ENCODE results near the gene NAA16.

Gene NAA16

DNA sequence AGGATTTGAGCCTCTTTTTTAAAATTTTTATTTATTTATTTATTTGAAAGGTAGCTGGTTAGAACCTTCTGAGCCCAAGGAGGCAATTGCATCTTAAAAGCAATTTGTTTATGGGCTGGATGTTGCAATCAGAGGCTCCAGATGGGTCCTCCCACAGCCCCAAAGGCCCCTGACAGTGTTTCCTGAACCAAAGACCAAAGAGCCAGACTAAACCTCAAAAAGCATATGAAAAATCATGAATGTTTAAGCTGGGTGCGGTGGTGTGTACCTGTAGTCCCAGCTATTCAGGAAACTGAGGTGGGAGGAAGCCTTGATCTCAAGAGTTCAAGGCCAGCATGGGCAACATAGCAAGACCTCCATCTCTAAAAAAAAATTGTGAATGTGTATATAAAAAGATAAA lies 78.5 kb downstream of the NAA16 start:
- Histone ChIP-seq H3K4me3 (ENCODE audit: low read length) (no peak overlapping the region), H3F3A (ENCODE audit: control insufficient read depth, insufficient read depth) (no peaks in the 10 kb centered on the region), H3K27ac (ENCODE audit: low read depth, low read length) (no peak overlapping the region), H3K4me2 (ENCODE audit: low read length) (no peak overlapping the region), H3K4me1 (ENCODE audit: control insufficient read depth, low read length) (peaks cover 13% of the 10 kb centered on the region), H3K36me3 (ENCODE audit: control insufficient read depth, low read length) (no peaks in the 10 kb centered on the region), H3K9me2 (replicated peaks; ENCODE audit: control insufficient read depth, low read length) (no peaks in the 10 kb centered on the region), H3K27me3 (ENCODE audit: control insufficient read depth, low read length) (no peaks in the 10 kb centered on the region), H3K9me3 (ENCODE audit: control insufficient read depth, insufficient read depth, low read length) (no peaks in the 10 kb centered on the region), H3K79me2 (ENCODE audit: control insufficient read depth, low read length) (no peaks in the 10 kb centered on the region), H4K20me1 (ENCODE audit: control insufficient read depth, insufficient read depth, low read depth, low read length) (no peaks in the 10 kb centered on the region)
- TF ChIP-seq EZH2phosphoT487 (IDR thresholded peaks at IDR 0.05; ENCODE audit: borderline replicate concordance, low read length): no peak
- TF ChIP-seq, protein P1, sequence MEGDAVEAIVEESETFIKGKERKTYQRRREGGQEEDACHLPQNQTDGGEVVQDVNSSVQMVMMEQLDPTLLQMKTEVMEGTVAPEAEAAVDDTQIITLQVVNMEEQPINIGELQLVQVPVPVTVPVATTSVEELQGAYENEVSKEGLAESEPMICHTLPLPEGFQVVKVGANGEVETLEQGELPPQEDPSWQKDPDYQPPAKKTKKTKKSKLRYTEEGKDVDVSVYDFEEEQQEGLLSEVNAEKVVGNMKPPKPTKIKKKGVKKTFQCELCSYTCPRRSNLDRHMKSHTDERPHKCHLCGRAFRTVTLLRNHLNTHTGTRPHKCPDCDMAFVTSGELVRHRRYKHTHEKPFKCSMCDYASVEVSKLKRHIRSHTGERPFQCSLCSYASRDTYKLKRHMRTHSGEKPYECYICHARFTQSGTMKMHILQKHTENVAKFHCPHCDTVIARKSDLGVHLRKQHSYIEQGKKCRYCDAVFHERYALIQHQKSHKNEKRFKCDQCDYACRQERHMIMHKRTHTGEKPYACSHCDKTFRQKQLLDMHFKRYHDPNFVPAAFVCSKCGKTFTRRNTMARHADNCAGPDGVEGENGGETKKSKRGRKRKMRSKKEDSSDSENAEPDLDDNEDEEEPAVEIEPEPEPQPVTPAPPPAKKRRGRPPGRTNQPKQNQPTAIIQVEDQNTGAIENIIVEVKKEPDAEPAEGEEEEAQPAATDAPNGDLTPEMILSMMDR (IDR thresholded peaks at IDR 0.05; ENCODE audit: low read depth, low read length, poor library complexity, severe bottlenecking): no peak

DNA sequence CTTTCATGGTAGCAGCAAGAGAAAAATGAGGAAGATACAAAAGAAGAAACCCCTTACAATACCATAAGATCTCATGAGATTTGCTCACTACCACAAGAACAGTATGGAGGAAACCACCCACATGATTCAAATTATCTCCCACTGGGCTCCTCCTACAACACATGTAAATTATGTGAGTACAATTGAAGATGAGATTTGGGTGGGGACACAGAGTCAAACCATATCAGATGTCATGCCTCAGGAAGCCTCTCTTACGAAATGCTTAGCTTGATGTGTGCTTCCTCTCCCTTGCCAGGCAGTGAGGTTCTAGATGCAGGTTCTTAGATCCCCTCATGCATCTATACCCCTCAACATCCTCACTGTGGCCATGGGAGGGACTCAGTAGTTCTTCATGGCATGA lies 83.1 kb downstream of the NAA16 start:
- Histone ChIP-seq H3K4me3 (ENCODE audit: low read length) (no peak overlapping the region), H3K9me2 (replicated peaks; ENCODE audit: control insufficient read depth, low read length) (no peaks in the 10 kb centered on the region), H4K20me1 (ENCODE audit: control insufficient read depth, insufficient read depth, low read depth, low read length) (no peaks in the 10 kb centered on the region), H3K36me3 (ENCODE audit: control insufficient read depth, low read length) (no peaks in the 10 kb centered on the region), H3K4me2 (ENCODE audit: low read length) (no peak overlapping the region), H3K4me1 (ENCODE audit: control insufficient read depth, low read length) (peaks cover 4% of the 10 kb centered on the region), H3K27ac (ENCODE audit: low read depth, low read length) (no peak overlapping the region), H3K9me3 (ENCODE audit: control insufficient read depth, insufficient read depth, low read length) (no peaks in the 10 kb centered on the region), H3K79me2 (ENCODE audit: control insufficient read depth, low read length) (no peaks in the 10 kb centered on the region), H3F3A (ENCODE audit: control insufficient read depth, insufficient read depth) (peaks cover 6% of the 10 kb centered on the region), H3K27me3 (ENCODE audit: control insufficient read depth, low read length) (no peaks in the 10 kb centered on the region)
- no peak for TF ChIP-seq EZH2phosphoT487 (IDR thresholded peaks at IDR 0.05; ENCODE audit: borderline replicate concordance, low read length)
- TF ChIP-seq, protein P1 (IDR thresholded peaks at IDR 0.05; ENCODE audit: low read depth, low read length, poor library complexity, severe bottlenecking): no peak

DNA sequence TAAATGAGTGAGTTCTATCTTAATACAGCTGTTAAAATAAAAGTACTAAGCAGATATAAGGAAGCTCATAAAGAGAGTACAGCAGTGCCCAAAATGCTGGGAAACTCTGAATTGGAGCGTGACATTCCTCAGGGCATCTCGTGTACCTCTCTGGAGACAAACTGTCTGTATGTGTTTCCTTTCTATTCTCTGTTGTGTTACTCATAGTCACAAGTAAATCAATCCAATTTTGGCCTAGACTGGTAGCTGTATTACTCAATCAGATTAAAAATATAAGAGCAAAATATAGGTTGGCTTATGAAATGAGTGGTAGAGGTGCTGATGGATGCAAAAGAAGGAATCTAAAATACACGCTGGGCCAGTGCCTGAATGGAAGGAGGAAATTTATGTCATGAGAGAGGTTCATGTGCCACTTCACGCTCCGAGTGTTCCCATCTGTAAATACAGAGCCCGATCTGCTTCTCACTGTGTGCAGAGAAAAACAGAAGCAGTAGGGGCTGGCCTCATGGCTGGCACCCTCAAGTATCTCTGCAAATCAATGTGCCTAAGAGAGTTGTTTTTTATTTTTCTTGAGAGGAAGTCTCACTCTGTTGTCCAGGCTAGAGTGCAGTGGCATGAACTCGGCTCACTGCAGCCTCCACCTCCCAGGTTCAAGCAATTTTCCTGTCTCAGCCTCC lies 87.6 kb downstream of the NAA16 start:
- Histone ChIP-seq H3K36me3 (ENCODE audit: control insufficient read depth, low read length) (no peaks in the 10 kb centered on the region), H3K4me1 (ENCODE audit: control insufficient read depth, low read length) (peaks cover 4% of the 10 kb centered on the region), H4K20me1 (ENCODE audit: control insufficient read depth, insufficient read depth, low read depth, low read length) (no peaks in the 10 kb centered on the region), H3K4me3 (ENCODE audit: low read length) (no peak overlapping the region), H3K27ac (ENCODE audit: low read depth, low read length) (no peak overlapping the region), H3K4me2 (ENCODE audit: low read length) (no peak overlapping the region), H3F3A (ENCODE audit: control insufficient read depth, insufficient read depth) (peaks cover 6% of the 10 kb centered on the region), H3K79me2 (ENCODE audit: control insufficient read depth, low read length) (no peaks in the 10 kb centered on the region), H3K9me2 (replicated peaks; ENCODE audit: control insufficient read depth, low read length) (no peaks in the 10 kb centered on the region), H3K9me3 (ENCODE audit: control insufficient read depth, insufficient read depth, low read length) (no peaks in the 10 kb centered on the region), H3K27me3 (ENCODE audit: control insufficient read depth, low read length) (no peaks in the 10 kb centered on the region)
- no peak for TF ChIP-seq EZH2phosphoT487 (IDR thresholded peaks at IDR 0.05; ENCODE audit: borderline replicate concordance, low read length)
- TF ChIP-seq, protein P1 (IDR thresholded peaks at IDR 0.05; ENCODE audit: low read depth, low read length, poor library complexity, severe bottlenecking): no peak
